WTC11 (cell line): Measurements from ENCODE around the gene MAP7. TPM values are rescaled to one million over a fixed set of nuclear protein-coding genes. Genes with fewer than 3 reads are reported as not detected.

Experiments
- ATAC-seq: fragments of 200-7000 bp; cut with Tn5 transposase; 2 replicates; pipeline ENCODE4 v1.10.0; 2021; ENCODE audit warnings: mild to moderate bottlenecking, moderate library complexity
- CTCF ChIA-PET: fragments of 300-600 bp; sonication (Branson Sonifier 250); formaldehyde crosslinking; loops from one replicate; lab custom pipeline; 2021; ENCODE audit warnings: antibody characterized with exemption; lab: Charles Lee
- POLR2A ChIA-PET: fragments of 350-600 bp; sonication (Branson Sonifier 250); formaldehyde crosslinking; loops from one replicate; lab custom pipeline; 2021; ENCODE audit warnings: antibody characterized with exemption; lab: Charles Lee
- DNase-seq: peaks from one replicate; pipeline ENCODE4 v3.0.0; 2021; ENCODE audit warnings: low spot score
- H3K27ac Mint-ChIP-seq: 2 replicates; pipeline ENCODE4 v1.8.0; 2021; ENCODE audit warnings: mixed read lengths
- H3K27me3 Mint-ChIP-seq: 2 replicates; pipeline ENCODE4 v1.8.0; 2021; ENCODE audit warnings: low read depth, mild to moderate bottlenecking, moderate library complexity, mixed read lengths
- H3K36me3 Mint-ChIP-seq: 2 replicates; pipeline ENCODE4 v1.8.0; 2021; ENCODE audit warnings: mixed read lengths
- H3K4me1 Mint-ChIP-seq: 2 replicates; pipeline ENCODE4 v1.8.0; 2022; ENCODE audit warnings: mixed read lengths
- H3K4me3 Mint-ChIP-seq: 2 replicates; pipeline ENCODE4 v1.8.0; 2021; ENCODE audit warnings: mild to moderate bottlenecking, moderate library complexity, mixed read lengths
- H3K9me3 Mint-ChIP-seq: 2 replicates; pipeline ENCODE4 v1.8.0; 2021; ENCODE audit warnings: mixed read lengths
- AR ChIP-seq: fragments of 250-450 bp; sonication (Bioruptor Pico); IDR thresholded peaks from 2 replicates; pipeline ENCODE4 v1.9.0; 2021; ENCODE audit warnings: mild to moderate bottlenecking
- CREM ChIP-seq: sonication (generic); formaldehyde crosslinking; IDR thresholded peaks from 2 replicates; pipeline ENCODE4 v1.8.1; 2022; ENCODE audit warnings: mild to moderate bottlenecking, missing genetic modification reagents, moderate library complexity
- GRHL2 ChIP-seq: fragments of 250-450 bp; sonication (Bioruptor Pico); IDR thresholded peaks from 2 replicates; pipeline ENCODE4 v1.8.0; 2022; ENCODE audit warnings: mild to moderate bottlenecking, moderate library complexity; ENCODE audit not compliant: insufficient replicate concordance, severe bottlenecking
- HMGA2 ChIP-seq: fragments of 250-450 bp; sonication (Bioruptor Pico); IDR thresholded peaks from 2 replicates; pipeline ENCODE4 v1.4.0; 2021; ENCODE audit warnings: mild to moderate bottlenecking, moderate library complexity
- MYBL2 ChIP-seq: sonication (generic); formaldehyde crosslinking; IDR thresholded peaks from 2 replicates; pipeline ENCODE4 v1.8.1; 2023; ENCODE audit warnings: mild to moderate bottlenecking, moderate library complexity, missing genetic modification reagents
- NFYB ChIP-seq: sonication (generic); formaldehyde crosslinking; conservative IDR thresholded peaks from 2 replicates; pipeline ENCODE4 v1.8.0; 2022; ENCODE audit warnings: low read depth, missing genetic modification reagents
- SP1 ChIP-seq: sonication (generic); formaldehyde crosslinking; conservative IDR thresholded peaks from 2 replicates; pipeline ENCODE4 v1.8.1; 2022; ENCODE audit warnings: missing genetic modification reagents
- TEAD1 ChIP-seq: sonication (generic); formaldehyde crosslinking; IDR thresholded peaks from 2 replicates; pipeline ENCODE4 v1.8.0; 2022; ENCODE audit warnings: mild to moderate bottlenecking, missing genetic modification reagents
- ZNF138 ChIP-seq: sonication (generic); formaldehyde crosslinking; conservative IDR thresholded peaks from 2 replicates; pipeline ENCODE4 v1.8.1; 2022; ENCODE audit warnings: mild to moderate bottlenecking, moderate library complexity, missing genetic modification reagents
- ZNF263 ChIP-seq: sonication (generic); formaldehyde crosslinking; IDR thresholded peaks from 2 replicates; pipeline ENCODE4 v1.8.1; 2022; ENCODE audit warnings: low read depth, mild to moderate bottlenecking, moderate library complexity, missing genetic modification reagents
- ZNF281 ChIP-seq: sonication (generic); formaldehyde crosslinking; IDR thresholded peaks from 2 replicates; pipeline ENCODE4 v1.8.0; 2023; ENCODE audit warnings: mild to moderate bottlenecking, missing genetic modification reagents
- ZNF423 ChIP-seq: fragments of 250-450 bp; sonication (Bioruptor Pico); IDR thresholded peaks from 2 replicates; pipeline ENCODE4 v2.1.2; 2022; ENCODE audit warnings: mild to moderate bottlenecking, moderate library complexity
- total RNA-seq: library from RNA; stranded (reverse); gene quantifications from 3 replicates; pipeline ENCODE4 v1.2.3, GENCODE V29; 2021
- TF ChIP-seq, protein P1 (sequence below): fragments of 250-450 bp; sonication (Bioruptor Pico); conservative IDR thresholded peaks from 2 replicates; pipeline ENCODE4 v1.9.0; 2021; ENCODE audit warnings: mild to moderate bottlenecking
- TF ChIP-seq, protein P2 (sequence below): sonication (generic); formaldehyde crosslinking; IDR thresholded peaks from 2 replicates; pipeline ENCODE4 v1.8.1; 2023; ENCODE audit warnings: mild to moderate bottlenecking, missing genetic modification reagents, moderate library complexity
- TF ChIP-seq, protein P3 (sequence below): sonication (generic); formaldehyde crosslinking; IDR thresholded peaks from 2 replicates; pipeline ENCODE4 v1.8.0; 2023; ENCODE audit warnings: missing genetic modification reagents, mild to moderate bottlenecking, borderline replicate concordance

The MAP7 gene
- total RNA-seq, 1 experiment from 2014 or later: 56.6 TPM

DNA sequence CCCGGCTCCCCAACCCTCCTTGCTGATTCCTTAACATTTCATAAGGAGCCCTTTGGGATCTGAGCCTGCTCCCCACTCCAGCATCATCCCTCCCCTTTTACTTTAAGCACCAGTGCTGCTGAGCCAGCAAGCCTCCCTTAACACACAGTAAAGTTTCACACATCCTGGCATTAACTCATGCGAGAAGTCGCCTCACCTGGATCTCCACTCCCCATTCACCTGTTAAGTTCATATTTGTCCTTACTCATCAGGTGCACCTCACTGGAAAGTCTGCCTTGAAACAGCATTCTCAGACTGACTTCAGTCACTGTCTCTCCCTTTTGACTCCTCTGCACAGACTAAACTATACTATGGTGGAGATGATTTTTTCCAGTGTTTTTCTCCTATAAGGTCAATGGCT lies 47.8 kb upstream of the MAP7 start:
- ATAC-seq (no peak), DNase-seq (no peak)
- Mint-ChIP-seq H3K27ac (no peak overlapping the region), H3K4me1 (peaks cover 18% of the 10 kb centered on the region), H3K27me3 (no peaks in the 10 kb centered on the region), H3K9me3 (no peaks in the 10 kb centered on the region), H3K36me3 (no peaks in the 10 kb centered on the region), H3K4me3 (no peak overlapping the region)
- TF ChIP-seq ZNF281 (CRISPR knock-in tag) (no peak), HMGA2 (CRISPR knock-in tag) (no peak), ZNF138 (CRISPR knock-in tag) (no peak), ZNF263 (CRISPR knock-in tag) (no peak), TEAD1 (CRISPR knock-in tag) (no peak), CREM (CRISPR knock-in tag) (no peak), SP1 (CRISPR knock-in tag) (no peak), GRHL2 (CRISPR knock-in tag) (no peak), NFYB (CRISPR knock-in tag) (no peak), MYBL2 (CRISPR knock-in tag) (no peak), AR (CRISPR knock-in tag) (no peak), ZNF423 (CRISPR knock-in tag) (no peak)
- TF ChIP-seq, protein P1, sequence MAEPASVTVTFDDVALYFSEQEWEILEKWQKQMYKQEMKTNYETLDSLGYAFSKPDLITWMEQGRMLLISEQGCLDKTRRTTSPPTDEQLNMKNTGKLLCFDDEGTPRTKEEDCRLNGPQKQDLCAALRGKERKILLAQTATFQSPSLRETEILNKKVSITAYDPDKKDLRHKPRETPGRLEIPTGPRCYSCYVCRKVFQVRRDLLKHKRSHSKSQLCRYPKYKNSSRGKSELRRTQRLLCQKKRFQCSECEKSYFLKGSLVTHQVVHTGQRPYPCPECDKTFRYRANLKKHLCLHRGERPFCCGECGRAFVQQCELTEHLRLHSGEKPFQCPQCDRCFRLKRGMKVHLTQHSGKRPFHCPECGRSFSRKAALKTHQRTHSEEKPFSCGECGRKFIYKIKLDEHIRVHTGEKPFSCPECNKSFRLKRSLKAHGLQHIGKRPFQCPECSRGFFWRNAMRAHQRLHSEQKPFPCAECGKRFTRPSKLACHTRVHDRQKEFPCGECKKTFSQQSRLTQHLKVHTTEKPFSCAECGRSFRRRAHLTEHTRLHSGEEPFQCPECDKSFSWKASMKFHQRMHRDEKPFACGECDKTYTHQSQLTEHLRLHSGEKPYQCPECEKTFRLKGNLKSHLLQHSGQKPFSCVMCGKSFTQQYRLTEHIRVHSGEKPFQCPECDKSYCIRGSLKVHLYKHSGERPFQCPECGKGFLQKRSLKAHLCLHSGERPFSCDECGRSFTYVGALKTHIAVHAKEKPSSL (CRISPR knock-in tag): no peak
- TF ChIP-seq, protein P2, sequence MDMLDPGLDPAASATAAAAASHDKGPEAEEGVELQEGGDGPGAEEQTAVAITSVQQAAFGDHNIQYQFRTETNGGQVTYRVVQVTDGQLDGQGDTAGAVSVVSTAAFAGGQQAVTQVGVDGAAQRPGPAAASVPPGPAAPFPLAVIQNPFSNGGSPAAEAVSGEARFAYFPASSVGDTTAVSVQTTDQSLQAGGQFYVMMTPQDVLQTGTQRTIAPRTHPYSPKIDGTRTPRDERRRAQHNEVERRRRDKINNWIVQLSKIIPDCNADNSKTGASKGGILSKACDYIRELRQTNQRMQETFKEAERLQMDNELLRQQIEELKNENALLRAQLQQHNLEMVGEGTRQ (CRISPR knock-in tag): no peak
- TF ChIP-seq, protein P3, sequence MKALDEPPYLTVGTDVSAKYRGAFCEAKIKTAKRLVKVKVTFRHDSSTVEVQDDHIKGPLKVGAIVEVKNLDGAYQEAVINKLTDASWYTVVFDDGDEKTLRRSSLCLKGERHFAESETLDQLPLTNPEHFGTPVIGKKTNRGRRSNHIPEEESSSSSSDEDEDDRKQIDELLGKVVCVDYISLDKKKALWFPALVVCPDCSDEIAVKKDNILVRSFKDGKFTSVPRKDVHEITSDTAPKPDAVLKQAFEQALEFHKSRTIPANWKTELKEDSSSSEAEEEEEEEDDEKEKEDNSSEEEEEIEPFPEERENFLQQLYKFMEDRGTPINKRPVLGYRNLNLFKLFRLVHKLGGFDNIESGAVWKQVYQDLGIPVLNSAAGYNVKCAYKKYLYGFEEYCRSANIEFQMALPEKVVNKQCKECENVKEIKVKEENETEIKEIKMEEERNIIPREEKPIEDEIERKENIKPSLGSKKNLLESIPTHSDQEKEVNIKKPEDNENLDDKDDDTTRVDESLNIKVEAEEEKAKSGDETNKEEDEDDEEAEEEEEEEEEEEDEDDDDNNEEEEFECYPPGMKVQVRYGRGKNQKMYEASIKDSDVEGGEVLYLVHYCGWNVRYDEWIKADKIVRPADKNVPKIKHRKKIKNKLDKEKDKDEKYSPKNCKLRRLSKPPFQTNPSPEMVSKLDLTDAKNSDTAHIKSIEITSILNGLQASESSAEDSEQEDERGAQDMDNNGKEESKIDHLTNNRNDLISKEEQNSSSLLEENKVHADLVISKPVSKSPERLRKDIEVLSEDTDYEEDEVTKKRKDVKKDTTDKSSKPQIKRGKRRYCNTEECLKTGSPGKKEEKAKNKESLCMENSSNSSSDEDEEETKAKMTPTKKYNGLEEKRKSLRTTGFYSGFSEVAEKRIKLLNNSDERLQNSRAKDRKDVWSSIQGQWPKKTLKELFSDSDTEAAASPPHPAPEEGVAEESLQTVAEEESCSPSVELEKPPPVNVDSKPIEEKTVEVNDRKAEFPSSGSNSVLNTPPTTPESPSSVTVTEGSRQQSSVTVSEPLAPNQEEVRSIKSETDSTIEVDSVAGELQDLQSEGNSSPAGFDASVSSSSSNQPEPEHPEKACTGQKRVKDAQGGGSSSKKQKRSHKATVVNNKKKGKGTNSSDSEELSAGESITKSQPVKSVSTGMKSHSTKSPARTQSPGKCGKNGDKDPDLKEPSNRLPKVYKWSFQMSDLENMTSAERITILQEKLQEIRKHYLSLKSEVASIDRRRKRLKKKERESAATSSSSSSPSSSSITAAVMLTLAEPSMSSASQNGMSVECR (CRISPR knock-in tag): no peak
- ChIA-PET POLR2A (no interaction called here), CTCF (interaction anchor here (1.5 kb wide), 1 partner anchor 10 kb away, joined by 4 read pairs; no protein-coding TSS in a partner anchor)
